ENCODE data around the gene S100A4.

Gene S100A4

GRCh38 chr1:153534925-153535241 is 10.7 kb downstream of the S100A4 start:
- H3K36me3 ChIP-seq: no peaks in the 10 kb centered on the region
- no peak for TF ChIP-seq CTCF (IDR thresholded peaks at IDR 0.05; ENCODE audit: low read depth, low read length)
- no peak overlapping the region for H3K4me3 ChIP-seq (ENCODE audit: low read depth, low read length)
- no peaks in the 10 kb centered on the region for H3K9me3 ChIP-seq (ENCODE audit: severe bottlenecking)
- no peak for DNase-seq
- H3K27me3 ChIP-seq (ENCODE audit: insufficient read depth, low read depth, severe bottlenecking): no peaks in the 10 kb centered on the region
- no peak overlapping the region for H3K27ac ChIP-seq

GRCh38 chr1:153534226-153534924 is 11.2 kb downstream of the S100A4 start:
- Histone ChIP-seq H3K27ac (peak overlapping the region; percentile 81), H3K9me3 (ENCODE audit: severe bottlenecking) (no peaks in the 10 kb centered on the region), H3K36me3 (no peaks in the 10 kb centered on the region), H3K27me3 (ENCODE audit: insufficient read depth, low read depth, severe bottlenecking) (no peaks in the 10 kb centered on the region), H3K4me3 (ENCODE audit: low read depth, low read length) (no peak overlapping the region)
- TF ChIP-seq CTCF (IDR thresholded peaks at IDR 0.05; ENCODE audit: low read depth, low read length): no peak
- DNase-seq: no peak

- TF ChIP-seq CTCF (IDR thresholded peaks at IDR 0.05; ENCODE audit: low read depth, low read length): no peak
- no peaks in the 10 kb centered on the region for H3K9me3 ChIP-seq (ENCODE audit: severe bottlenecking)
- DNase-seq: peak; percentile 85
- no peaks in the 10 kb centered on the region for H3K36me3 ChIP-seq
- H3K27ac ChIP-seq: peak overlapping the region; percentile 81
- no peaks in the 10 kb centered on the region for H3K27me3 ChIP-seq (ENCODE audit: insufficient read depth, low read depth, severe bottlenecking)
- peak overlapping the region; percentile 21 for H3K4me3 ChIP-seq (ENCODE audit: low read depth, low read length)
Measured at GRCh38 chr1:153533689-153534201, 11.9 kb downstream of the S100A4 start.

- H3K4me3 ChIP-seq (ENCODE audit: low read depth, low read length): peak overlapping the region; percentile 21
- H3K27me3 ChIP-seq (ENCODE audit: insufficient read depth, low read depth, severe bottlenecking): no peaks in the 10 kb centered on the region
- no peaks in the 10 kb centered on the region for H3K36me3 ChIP-seq
- H3K9me3 ChIP-seq (ENCODE audit: severe bottlenecking): no peaks in the 10 kb centered on the region
- peak; percentile 99 for DNase-seq
- peak; percentile 96 for TF ChIP-seq CTCF (IDR thresholded peaks at IDR 0.05; ENCODE audit: low read depth, low read length)
- peak overlapping the region; percentile 81 for H3K27ac ChIP-seq
Measured at GRCh38 chr1:153532769-153533599, 12.6 kb downstream of the S100A4 start.

- peak; percentile 71 for DNase-seq
- Histone ChIP-seq H3K4me3 (ENCODE audit: low read depth, low read length) (no peak overlapping the region), H3K27me3 (ENCODE audit: insufficient read depth, low read depth, severe bottlenecking) (no peaks in the 10 kb centered on the region), H3K36me3 (no peaks in the 10 kb centered on the region), H3K27ac (peak overlapping the region; percentile 81), H3K9me3 (ENCODE audit: severe bottlenecking) (no peaks in the 10 kb centered on the region)
- TF ChIP-seq CTCF (IDR thresholded peaks at IDR 0.05; ENCODE audit: low read depth, low read length): no peak
Measured at GRCh38 chr1:153532181-153532580, 13.4 kb downstream of the S100A4 start.
